Activated CD4-positive, alpha-beta T cell treated with anti-CD3 and anti-CD28 coated beads for 48 hours (primary cell): ENCODE data around the gene RNU7-1.

Source experiments
- DNase-seq: peaks from one replicate; pipeline ENCODE4 v3.0.0-alpha.2; 2020

The RNU7-1 gene

DNA sequence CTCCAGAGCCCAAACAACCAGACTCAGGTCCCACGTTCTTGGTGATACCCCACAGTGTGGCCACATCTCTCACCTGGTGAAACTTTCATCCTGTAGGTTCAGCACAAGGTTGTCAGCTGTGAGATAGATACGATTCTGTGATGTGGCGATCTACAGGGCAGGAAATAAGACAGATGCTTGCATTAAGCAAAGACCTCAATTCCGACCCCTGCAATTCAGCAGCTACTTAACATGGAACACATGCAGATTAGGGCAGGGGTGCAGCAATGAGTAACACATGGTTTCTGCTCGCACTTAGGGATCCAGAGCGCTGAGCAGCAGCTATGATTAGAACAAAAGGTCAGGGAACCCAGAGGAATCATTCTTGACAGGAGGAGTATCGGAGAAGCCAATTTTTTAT lies 22.7 kb downstream of the RNU7-1 start:
- DNase-seq, result no peak

DNA sequence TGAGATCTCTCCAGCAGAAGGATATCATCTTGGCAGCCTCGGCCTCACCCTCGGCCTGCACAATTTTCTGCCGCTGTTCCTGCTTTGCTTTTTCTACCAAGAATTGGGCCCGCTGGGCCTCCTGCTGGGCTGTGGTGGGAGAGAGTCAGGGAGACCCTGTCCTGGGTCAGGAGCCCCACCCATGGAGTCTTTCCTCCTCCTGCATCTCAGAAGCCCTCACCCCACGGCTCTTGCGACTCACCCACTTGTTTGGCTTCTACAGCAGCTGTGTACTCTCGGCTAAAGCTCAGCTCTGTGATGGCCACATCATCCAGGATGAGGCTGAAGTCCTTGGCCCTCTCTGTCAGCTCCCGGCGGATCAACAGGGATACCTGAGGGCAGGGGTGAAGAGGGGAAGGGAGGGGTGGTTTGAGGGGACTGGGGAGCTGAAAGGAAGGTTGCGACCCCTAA lies 24.1 kb downstream of the RNU7-1 start:
- peak; percentile 2 for DNase-seq

DNA sequence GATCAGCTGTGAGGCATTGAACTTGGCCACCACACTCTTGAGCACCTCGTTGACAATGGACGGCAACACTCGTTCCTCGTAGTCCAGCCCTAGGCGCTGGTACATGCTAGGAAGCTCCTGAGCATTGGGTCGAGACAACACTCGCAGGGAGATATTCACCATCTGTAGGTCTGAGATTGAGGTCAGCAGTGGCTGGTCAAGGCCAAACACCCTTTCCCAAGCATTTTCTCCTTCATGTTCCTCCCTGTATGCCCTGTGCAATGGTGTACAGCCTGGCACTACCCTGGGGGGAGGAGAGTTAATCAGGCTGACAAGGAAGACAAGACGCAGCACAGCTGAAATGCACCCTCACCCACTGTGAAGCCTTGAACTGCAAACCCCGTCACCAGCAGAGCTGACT lies 24.8 kb downstream of the RNU7-1 start:
- peak; percentile 3 for DNase-seq

DNA sequence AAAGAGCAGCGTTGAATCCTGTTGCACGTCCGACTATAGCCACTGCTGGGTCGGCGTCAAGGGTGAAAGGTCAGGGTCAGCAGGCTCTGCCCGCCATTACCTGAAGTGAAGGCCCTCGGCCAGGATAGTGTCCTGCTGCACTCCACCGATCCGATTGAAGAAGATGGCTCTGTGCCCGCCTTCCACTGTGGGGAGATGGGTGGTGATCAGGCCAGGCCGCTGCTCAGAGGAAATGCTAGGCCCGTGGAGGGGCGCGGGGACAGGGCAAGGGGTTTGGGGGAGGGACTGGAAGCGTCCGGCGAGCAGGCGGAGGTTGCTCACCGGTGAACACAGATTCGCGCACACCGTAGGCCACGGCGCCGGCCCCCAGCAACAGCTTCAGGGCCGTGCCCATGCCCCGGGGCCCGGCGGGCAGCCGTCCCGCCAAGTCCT lies 26.5 kb downstream of the RNU7-1 start:
- peak; percentile 38 for DNase-seq

DNA sequence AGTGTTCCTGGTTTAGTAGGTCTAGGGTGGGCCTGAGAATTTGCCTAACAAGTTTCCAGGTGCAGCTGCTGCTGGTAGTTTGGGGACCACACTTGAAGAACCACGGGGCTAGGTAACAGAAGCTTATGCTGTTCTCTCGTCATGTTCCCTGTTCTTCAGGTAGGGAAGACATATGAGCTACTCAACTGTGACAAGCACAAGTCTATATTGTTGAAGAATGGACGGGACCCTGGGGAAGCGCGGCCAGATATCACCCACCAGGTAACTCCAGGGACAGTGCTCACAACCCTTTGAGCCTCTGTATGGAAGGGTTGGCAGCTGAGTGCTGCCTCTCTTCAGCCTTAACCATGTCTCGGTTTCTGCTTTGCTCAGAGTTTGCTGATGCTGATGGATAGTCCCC lies 30.6 kb downstream of the RNU7-1 start:
- DNase-seq, result no peak

DNA sequence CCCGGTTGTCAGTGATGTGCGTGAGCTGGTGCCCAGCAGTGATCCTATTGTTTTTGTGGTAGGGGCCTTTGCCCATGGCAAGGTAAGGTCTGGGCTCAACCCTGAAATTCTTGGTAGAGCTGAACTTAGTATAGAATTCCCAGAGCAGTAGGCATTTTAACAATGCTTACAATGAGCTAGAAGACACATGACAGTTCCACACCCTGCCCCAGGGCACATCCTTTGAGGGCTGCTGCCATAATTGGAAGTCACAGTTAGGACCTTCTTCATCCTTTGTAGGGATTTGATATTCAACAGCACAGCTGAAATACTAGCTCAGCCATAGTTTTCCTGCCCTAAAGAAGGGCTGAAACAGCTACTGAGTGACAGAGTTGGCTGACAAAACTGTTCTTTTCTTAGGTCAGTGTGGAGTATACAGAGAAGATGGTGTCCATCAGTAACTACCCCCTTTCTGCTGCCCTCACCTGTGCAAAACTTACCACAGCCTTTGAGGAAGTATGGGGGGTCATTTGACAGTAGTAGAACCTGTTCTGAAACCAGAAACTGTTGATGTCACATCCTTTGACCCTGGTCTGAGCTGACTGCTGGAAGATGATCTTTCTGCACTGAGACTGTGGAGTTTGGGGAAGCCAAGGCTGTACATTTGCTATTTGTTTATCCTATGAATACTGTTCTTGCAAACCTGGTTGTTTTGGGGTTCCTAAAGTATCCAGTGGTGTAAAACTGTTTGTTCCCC lies 31.8 kb downstream of the RNU7-1 start:
- no peak for DNase-seq

DNA sequence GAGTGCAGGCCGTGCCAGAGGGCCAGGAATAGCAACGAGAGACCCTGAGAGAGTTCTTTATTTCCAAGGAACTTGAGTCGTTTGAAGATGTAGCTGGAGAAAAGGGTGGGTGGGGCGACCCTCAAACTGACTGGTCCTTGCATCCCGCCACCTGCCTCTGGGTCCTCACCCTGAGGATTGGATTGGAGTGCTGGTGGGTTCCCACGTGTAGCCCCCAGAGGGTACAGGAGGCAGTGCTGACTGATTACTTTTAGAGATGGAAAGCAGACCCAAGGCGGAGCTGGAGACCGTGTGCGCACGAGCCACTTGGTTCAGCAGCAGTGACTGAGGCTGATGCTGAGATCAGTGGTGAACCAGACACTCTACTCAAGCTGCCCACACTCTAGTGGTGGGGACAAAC lies 34.0 kb downstream of the RNU7-1 start:
- DNase-seq, result no peak

DNA sequence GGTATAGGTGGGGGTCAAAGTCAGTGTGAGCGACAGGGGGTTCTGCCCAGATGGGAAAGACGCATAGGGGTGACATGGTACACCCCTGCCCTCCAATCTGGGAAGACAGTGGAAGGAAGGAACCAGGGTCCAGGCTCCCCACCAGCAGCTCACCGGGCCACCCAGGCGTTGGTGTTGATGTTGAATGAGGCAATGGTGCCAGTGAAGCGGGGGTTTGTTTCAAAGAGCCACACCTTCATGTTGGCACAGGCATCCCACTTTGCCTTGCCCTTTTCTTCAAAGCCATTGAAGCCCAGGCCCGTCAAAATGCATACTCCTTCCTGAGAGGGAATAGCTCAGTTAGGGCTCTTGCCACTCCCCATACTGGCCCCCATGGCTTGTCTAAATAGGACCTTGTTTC lies 34.6 kb downstream of the RNU7-1 start:
- DNase-seq, result no peak

DNA sequence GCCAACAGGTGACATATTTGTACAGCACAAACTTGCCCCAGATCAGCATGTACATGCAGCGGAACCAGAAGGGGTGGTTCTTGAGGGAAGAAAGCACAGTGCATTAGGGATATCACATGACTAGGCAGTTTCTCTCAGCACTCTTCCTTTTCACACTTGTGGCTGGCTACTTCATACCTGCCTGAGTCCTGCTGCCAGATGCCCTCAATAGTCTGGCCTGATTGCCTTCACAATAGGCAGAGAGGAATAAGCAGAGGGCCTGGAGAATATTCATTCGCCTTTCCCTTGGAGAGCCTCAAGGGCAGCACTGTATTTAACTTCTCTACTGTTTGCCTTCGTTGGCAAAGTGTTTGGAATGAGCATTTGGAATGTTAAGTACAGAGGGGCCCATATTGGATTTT lies 35.0 kb downstream of the RNU7-1 start:
- no peak for DNase-seq

DNA sequence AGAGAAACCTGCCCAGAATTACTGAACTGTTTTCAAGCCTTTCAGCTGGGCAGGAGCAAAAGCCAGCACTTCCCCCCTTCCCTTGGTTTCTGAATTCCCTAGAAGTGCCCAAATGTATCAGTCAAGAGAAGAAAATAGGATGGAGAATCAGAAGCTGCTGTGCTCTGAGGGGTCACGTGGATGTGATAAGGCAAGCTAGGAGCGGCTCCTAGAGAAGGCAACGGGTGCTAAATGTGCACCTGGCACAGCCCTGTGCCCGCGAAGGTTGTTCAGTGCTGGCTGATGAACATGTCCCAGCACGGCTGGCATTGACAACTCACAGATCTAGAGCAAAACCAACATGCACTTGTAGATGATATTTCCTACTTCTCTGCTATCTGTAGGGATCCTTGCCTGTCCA lies 35.4 kb downstream of the RNU7-1 start:
- DNase-seq, result no peak

DNA sequence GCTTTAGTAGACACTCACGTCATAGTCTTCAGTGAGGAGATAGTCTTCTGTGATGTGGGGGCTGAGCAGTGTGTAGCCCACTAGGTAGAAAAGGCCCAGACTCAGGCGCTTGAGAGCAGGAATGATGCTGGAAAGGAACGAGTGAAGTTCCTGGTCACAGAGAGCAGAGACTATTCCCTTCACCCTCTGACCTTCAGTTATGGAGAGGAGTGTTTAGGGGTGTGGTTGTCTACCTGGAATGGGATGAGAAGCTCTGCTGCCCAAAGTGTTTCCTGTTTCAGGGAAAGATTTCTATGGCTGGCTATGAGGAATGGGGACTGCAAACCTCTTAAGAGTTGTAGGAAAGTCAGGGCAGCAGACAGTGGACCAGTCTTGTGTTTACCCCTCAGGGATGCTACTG lies 35.8 kb downstream of the RNU7-1 start:
- DNase-seq, result no peak

DNA sequence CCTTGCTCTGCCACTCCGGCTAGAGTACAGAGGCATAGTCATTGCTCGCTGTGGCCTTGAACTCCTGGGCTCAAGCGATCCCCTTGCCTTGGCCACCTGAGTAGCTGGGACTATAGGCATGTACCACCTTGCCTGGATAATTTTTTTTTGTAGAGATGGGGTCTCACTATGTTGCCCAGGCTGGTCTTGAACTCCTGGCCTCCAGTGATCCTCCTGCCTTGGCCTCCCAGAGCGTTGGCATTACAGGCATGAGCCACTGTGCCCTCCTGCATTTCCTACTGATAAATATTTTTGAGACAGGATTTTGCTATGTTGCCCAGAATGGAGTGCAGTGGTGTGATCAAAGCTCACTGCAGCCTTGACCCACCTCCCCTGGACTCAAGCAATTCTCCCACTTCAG lies 36.5 kb downstream of the RNU7-1 start:
- DNase-seq, result no peak

DNA sequence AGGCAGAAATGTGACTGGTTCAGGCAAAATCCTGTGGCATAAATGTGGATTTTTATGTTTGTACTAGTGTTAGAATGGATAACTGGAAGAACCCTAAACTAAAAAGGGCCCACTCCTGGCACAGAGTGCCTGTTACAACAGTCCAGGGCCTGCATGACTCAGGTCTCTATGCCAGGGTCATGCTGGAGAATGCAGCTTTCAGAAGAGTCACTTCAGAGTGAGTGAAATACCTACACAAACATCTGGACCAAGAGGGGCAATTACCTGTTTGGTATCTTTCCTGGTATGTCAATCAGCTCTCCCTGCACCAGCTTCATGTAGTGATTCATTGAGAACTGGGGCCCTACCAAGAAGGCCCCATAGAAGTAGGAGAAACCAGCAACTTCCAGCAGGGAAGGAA lies 37.1 kb downstream of the RNU7-1 start:
- DNase-seq, result no peak

DNA sequence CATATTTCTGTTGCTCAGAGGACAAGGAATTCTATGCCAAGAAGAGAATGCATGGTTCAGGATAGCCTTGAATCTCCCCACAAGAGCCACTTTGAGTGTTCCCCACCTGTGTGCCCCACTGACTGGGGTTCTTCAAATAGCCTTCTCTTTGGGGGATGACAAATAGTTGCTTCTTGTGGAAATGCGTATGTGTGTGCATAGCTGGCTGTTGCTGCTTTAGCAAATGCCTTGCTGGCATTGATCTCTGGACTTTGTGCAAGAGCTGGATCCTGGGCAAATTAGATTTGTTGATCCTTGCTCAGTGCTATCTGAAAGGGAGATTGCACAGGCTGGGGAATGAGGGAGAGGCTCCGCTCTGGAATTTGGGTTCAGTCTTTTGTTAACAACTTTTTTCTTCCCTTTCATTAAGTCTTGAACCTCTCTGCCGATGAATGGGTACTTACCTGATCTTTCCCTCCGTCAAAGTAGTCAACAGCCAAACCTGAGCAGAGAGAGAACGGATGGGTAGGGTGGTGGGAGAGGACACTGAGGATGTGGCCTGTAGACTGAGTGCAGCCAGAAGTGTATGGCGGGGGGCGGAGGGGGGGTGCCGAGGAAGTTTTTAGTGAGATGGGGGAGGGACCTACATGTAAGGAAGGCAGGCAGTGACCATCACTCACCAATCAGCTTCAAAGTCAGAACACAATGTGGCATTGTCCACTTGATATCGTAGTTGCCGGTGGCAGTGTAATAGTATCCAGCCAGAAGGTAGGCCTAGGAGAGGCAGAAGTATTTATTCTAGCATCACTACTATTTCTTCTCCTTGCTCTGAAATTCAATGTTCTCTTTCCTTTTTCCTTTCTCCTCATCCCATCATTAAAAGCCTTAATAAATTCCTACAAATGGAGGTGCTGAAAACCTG lies 37.8 kb downstream of the RNU7-1 start:
- DNase-seq, result no peak

DNA sequence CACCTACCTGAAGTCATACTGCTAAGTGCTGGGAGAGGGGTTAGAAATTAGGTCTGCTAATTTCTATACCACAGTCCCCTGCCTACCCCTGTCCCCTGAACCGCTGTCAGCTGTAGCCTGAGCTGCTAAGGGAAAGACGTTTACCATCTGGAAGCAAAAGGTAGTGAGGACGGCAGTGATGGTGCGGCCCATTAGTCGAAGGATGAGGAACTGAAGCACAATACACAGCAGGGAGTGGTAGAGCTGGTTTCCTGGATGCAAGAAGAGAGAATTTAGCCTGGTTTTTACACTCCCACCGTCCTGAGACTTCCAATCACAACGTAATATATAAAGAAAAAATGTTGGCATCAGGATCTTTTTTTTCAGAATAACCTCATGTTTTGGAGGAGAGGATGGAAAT lies 38.9 kb downstream of the RNU7-1 start:
- DNase-seq, result no peak

DNA sequence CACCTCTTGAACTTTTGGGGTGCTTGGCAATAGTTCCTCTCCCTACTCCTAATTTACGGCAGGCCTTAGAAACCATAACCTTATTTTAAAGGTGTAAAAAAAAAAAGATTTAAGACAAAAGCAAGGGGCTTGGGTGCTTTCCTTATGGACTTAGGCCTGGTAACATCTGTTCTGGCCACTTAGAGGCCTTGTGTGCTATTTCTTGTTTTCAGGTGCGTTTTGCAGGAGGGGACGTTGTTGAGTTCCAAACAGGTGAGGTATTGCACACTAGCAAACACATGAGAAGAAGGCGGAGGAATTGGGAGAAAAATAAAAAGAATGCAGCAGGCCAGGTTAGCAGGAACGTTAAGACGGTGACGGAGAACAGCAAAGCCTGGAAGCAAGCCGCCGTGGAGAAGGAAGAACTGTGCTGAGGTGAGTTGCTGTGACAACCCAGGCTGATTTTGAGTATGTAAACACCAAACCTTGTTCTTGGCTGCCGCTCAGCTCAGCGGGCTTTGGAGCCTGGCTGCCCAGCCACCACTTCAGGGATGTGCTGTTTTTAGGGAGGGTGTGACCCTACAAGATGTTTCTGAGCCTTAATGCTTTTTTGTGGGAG lies 44.4 kb downstream of the RNU7-1 start:
- DNase-seq, result no peak
